GM21423 (cell line): ENCODE measurements around the gene GOT2.
"Not testable (repeated sequence)": the region's sequence is repeated elsewhere in the genome, so short reads cannot be mapped to it uniquely, and the experiment has no call there.

Experiments
- ATAC-seq: cut with Tn5 transposase; IDR thresholded peaks from one replicate; pipeline ENCODE4 v1.9.1; 2021; ENCODE audit warnings: mild to moderate bottlenecking, moderate library complexity; ENCODE audit not compliant: unreplicated experiment

GOT2 gene

GRCh38 chr16:58733671-58734458 lies at the start of gene GOT2:
TSS of gene GOT2 (minus strand) at chr16:58734316. CDS start at chr16:58734228, 88 bp downstream.
- ATAC-seq: peak; percentile 95

- ATAC-seq: not testable (repeated sequence)
Observed at GRCh38 chr16:58779291-58779690, 45.2 kb upstream of the GOT2 start.

GRCh38 chr16:58773870-58774269 lies 39.8 kb upstream of the GOT2 start:
- no peak for ATAC-seq

DNA sequence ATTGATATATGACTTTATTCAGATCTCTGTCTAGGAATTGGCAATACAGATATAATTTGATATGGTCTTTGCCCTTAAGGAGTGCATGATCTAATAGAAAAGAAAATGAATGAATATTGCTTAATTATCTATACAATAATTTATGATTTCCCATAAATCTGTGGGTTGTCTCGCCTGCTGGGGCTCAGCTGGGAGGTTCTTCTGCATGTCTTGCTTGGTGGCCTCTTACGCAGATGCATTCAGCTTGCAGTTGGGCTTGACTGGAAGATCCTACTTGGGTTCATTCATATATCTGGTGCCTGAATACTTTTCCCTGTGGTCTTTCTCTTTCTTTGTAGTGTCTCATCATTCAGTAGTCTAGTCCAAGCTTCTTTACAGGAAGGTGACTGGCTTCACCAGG lies 34.0 kb upstream of the GOT2 start:
- no peak for ATAC-seq

DNA sequence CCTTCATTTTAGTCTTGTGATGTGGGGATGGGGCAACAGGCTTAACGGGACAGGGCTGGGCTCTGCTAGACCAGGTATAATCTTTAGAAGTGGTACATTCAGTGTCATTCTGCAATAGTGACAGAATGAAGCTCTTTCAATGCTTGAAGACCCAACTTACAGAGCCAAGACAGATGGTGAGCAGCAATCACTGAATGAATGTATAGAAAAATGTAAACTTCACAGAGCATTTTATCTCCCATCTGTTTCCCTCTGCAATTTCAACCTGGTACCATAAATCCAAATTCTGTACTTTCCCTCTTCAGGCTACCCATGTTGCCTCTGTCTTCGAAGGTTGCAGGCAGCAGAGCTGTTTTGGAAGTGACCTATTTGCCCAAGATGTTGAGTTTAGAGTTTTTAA lies 33.5 kb upstream of the GOT2 start:
- no peak for ATAC-seq

DNA sequence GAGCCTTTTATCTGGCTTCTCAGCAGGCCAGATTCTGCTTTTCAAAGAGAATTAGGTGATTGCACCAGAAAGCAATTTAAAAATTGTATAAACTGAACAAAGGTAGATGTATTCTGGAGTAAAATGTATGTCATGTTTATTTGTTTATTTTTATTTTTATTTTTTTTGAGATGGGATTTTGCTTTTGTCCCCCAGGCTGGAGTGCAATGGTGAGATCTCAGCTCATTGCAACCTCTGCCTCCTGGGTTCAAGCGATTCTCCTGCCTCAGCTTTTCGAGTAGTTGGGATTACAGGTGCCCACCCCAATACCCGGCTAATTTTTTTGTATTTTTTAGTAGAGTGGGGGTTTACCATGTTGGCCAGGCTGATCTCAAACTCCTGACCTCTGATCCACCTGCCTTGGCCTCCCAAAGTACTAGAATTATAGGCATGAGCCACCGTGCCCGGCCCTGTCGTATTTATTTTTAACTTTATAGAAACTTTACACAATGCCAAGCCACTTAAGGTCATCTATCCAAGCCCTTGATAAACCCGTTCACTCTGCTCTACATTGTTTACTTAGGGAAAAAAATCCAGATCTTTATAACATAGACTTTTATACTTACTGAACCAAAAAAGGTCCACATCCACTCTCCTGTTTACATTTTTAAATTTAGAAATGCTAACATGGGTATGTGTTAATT lies 22.7 kb upstream of the GOT2 start:
- ATAC-seq: no peak

DNA sequence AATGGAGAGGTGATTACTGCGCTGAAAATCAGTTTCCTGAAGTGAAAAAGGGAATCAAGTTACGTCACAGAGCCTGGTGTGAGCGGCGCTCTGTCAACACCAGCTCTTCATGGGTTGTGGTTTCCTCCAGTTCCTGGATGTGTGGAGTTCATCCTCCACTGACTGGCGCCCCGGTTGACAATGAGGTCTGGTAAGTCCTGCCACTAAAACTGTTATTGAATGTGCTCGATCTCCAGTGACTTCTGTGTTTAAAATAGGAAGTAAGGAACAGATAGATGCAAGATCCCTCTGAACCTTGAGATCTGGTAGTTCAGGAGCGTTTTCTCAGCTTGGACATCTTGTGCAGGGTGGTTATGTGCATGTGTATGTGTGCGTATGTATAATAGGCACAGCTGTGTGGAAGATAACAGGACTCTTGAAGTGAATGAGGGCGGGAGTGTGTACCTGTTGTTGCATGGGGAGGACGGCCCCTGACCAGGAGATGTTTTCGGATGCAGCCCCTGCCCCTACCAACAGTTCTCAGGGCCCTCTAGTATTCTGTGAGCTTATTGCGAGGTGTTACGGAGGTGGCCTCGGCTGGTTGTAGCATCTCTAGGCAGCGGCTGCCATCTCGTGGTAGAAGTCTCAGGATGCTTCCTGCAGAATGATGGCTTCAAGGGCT lies 22.0 kb upstream of the GOT2 start:
- ATAC-seq: peak; percentile 93

DNA sequence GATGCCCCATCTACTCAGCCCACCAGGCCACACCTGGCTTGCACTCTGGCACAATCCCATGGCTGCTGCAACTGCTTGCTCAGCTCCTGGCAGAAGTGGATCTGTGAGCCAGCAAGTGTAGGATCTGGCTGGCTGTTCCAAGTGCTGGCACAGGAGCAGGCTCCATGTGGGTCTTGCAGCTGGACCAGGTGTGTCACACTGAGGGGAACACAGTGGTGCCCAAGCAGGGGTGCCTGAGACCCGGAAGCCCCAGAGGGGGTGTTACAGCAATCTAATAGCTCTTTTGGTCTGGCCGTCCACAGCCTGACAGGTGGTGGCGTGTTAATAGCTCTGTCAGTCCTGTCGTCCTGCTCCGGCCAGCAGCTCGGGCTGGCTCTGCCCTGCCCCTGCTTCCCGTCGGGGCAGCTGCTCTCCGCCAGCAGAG lies 19.6 kb upstream of the GOT2 start:
- no peak for ATAC-seq

GRCh38 chr16:58744497-58744896 lies 10.4 kb upstream of the GOT2 start:
- ATAC-seq: no peak

- ATAC-seq: no peak
Observed at GRCh38 chr16:58741976-58742375, 7.9 kb upstream of the GOT2 start.

GRCh38 chr16:58741166-58741565 lies 7.0 kb upstream of the GOT2 start:
- ATAC-seq: no peak

DNA sequence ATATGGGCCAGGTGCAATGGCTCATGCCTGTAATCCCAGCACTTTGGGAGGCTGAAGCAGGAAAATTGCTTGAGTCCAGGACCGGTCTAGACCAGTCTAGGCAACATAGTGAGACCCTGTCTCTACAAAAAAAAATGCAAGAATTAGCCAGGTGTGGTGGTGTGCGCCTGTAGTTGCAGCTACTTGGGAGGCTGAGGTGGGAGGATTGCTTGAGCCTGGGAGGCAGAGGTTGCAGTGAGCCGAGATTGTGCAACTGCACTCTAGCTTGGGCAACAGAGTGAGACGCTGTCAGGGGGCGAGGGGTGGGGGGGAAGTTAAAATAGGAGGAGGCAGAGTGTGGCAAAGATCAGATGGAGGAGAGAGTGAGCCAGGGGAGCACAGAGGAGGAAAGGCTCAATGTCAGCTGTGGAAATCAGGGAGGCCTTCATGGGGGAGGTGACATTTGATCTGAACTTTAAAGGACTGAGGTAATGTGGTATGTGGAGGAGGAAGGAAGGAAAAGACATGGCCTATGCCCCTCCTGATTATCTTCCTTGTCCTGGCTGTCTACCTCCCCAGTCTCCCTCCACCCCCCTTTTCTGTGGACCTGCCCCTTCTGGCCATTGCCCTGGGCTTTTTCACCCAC lies 4.7 kb upstream of the GOT2 start:
- no peak for ATAC-seq

DNA sequence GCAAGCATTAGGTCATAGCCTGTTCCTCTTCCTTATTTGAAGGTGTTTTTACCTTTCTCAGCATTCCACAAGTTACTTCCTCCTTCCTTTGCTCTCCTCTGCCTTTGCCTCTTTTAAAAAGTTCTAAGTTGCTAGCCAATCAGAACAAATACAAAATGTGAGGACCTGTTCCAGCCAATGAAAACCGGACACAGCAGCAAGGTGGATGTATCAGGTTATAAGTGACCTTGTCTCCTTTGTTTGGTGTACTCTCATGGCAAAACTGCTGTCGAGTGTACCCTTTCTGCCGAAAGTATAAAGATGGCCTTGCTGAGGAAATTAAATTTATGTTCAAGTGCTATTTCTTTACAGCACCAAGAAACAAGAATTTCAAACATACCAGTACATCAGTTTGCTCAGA lies 2.2 kb upstream of the GOT2 start:
- ATAC-seq: not testable (repeated sequence)

DNA sequence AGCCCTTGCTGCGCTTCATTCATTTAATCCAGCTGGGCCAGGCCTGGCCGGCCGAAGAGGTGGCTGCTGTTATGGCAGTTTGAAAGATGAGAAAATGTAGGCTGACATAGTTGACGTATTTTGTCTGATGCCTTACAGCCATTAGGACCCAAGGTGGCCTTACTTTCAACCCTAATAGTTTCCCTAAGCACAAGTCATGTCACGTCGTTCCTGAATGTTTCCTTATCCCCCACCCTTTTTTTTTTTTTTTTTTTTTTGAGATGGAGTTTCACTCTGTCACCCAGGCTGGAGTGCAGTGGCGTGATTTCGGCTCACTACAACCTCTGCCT lies 307 bp upstream of the GOT2 start:
- ATAC-seq: no peak

- ATAC-seq: no peak
Observed at GRCh38 chr16:58733248-58733670, 857 bp downstream of the GOT2 start.

DNA sequence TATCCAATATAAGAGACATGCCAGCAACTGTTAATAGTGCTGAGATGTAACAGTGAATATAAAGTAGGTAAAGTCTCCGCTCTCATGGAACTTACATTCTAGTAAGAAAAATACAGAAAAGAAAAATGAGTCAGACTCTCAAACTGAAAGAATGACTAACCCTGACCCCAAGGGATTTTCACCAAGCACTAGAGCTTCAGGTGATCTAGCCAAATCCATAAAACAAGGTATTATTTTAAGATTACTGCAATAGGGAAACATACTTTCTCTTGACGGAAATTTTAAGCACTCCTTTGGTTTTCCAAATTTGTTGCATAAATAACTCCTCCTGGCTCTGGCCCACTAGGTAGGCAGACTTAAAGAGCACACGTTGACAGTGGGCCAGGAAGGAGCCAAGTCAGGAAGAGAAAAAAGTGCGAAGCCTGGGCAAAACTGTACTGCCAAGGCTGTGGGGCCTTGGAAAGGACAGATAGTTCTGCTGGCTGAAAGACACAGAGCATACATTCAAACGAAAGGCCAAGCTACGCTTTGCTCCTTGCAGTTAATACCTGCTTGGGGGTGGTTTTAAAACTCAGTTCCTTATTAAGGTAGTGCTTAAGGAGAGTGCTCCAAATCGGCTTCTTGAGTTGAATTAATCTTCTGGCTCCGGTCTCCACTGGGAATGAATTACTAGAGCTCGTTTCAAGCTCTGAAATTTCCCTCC lies 1.4 kb downstream of the GOT2 start:
- peak; percentile 43 for ATAC-seq

GRCh38 chr16:58730724-58731370 lies 3.3 kb downstream of the GOT2 start:
- no peak for ATAC-seq

- ATAC-seq: no peak
Observed at GRCh38 chr16:58727796-58728568, 6.1 kb downstream of the GOT2 start.

DNA sequence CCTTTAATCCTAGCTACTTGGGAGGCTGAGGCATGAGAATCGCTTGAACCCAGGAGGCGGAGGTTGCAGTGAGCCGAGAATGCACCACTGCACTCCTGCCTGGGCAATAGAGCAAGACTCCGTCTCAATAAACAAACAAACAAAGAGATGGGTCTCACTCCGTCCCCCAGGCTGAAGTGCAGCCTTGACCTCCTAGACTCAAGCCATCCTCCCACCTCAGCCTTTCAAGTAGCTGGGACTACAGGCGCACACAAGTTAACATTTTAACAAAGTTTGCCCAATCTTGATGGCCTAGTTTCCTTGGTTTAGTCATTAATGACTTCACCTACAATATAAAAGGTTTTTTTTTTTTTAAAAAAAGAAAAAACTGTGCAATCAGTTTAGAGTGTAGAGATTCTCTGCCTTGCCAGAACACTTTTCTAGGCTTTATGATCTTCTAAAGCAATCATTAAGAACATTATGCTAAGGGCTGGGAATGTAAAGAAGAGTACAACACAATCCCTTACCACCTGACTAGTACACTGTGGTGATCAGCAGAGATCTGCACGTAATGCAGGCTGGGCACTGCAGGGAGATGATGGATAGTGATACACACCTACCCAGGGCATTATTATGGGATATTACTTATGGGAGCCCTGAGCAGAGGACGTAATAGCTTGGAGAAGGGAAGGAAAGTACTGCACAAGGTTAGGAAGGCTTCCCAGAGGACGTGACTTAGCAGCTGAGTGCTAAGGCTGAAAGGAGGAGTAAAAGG lies 6.9 kb downstream of the GOT2 start:
- ATAC-seq: no peak
